Retinal pigment epithelial cell (primary cell): ENCODE measurements around the gene INHBE.

ENCODE experiments used
- DNase-seq: peaks from one replicate; pipeline ENCODE4 v3.0.0-alpha.2; 2010; ENCODE audit warnings: low read depth
- H3K4me3 ChIP-seq: 2 replicates; pipeline ENCODE4 v1.5.1; 2011; ENCODE audit warnings: mild to moderate bottlenecking, low read length, control low read depth, moderate library complexity
- CTCF ChIP-seq: conservative IDR thresholded peaks from 2 replicates; pipeline ENCODE4 v1.5.1; 2011; ENCODE audit warnings: low read depth, low read length, control low read depth, inconsistent platforms

The INHBE gene

GRCh38 chr12:57444744-57445143, 10.4 kb upstream of the INHBE start:
- TF ChIP-seq CTCF = no peak
- DNase-seq = no peak
- no peak overlapping the region for H3K4me3 ChIP-seq

GRCh38 chr12:57446292-57446960, 8.7 kb upstream of the INHBE start:
- no peak for TF ChIP-seq CTCF
- no peak overlapping the region for H3K4me3 ChIP-seq
- no peak for DNase-seq

GRCh38 chr12:57448669-57449068, 6.4 kb upstream of the INHBE start:
- no peak for TF ChIP-seq CTCF
- no peak overlapping the region for H3K4me3 ChIP-seq
- no peak for DNase-seq

GRCh38 chr12:57449375-57449774, 5.7 kb upstream of the INHBE start:
- no peak overlapping the region for H3K4me3 ChIP-seq
- DNase-seq = no peak
- no peak for TF ChIP-seq CTCF

GRCh38 chr12:57450057-57450456, 5.0 kb upstream of the INHBE start:
- H3K4me3 ChIP-seq = no peak overlapping the region
- DNase-seq = no peak
- no peak for TF ChIP-seq CTCF

GRCh38 chr12:57451233-57451778, 3.8 kb upstream of the INHBE start:
- no peak for DNase-seq
- TF ChIP-seq CTCF = no peak
- no peak overlapping the region for H3K4me3 ChIP-seq
